Measurements from ENCODE around the gene TSPO2.

Gene TSPO2, protein sequence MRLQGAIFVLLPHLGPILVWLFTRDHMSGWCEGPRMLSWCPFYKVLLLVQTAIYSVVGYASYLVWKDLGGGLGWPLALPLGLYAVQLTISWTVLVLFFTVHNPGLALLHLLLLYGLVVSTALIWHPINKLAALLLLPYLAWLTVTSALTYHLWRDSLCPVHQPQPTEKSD

GRCh38 chr6:41042226-41043055 lies at the start of gene TSPO2:
Gene TSPO2, plus strand, starts transcription at chr6:41042467. Its CDS starts 519 bp downstream, at chr6:41042986.
- no peak for ATAC-seq
- TF ChIP-seq CSRNP3 (CRISPR knock-in tag; IDR thresholded peaks at IDR 0.05) (no peak), ZNF70 (CRISPR knock-in tag; IDR thresholded peaks at IDR 0.05) (no peak), TCF4 (CRISPR knock-in tag; IDR thresholded peaks at IDR 0.05; ENCODE audit: borderline replicate concordance) (no peak), ESRRG (CRISPR knock-in tag; IDR thresholded peaks at IDR 0.05) (no peak), BACH2 (CRISPR knock-in tag; IDR thresholded peaks at IDR 0.05; ENCODE audit: borderline replicate concordance) (no peak), ZNF8 (CRISPR knock-in tag; IDR thresholded peaks at IDR 0.05) (no peak), PPARA (CRISPR knock-in tag; IDR thresholded peaks at IDR 0.05; ENCODE audit: borderline replicate concordance) (no peak), ARNTL (CRISPR knock-in tag; IDR thresholded peaks at IDR 0.05; ENCODE audit: borderline replicate concordance, low read depth) (no peak), CREB5 (CRISPR knock-in tag; IDR thresholded peaks at IDR 0.05; ENCODE audit: low read depth) (no peak), OSR1 (CRISPR knock-in tag; IDR thresholded peaks at IDR 0.05) (no peak), CSDC2 (CRISPR knock-in tag; IDR thresholded peaks at IDR 0.05) (no peak)

DNA sequence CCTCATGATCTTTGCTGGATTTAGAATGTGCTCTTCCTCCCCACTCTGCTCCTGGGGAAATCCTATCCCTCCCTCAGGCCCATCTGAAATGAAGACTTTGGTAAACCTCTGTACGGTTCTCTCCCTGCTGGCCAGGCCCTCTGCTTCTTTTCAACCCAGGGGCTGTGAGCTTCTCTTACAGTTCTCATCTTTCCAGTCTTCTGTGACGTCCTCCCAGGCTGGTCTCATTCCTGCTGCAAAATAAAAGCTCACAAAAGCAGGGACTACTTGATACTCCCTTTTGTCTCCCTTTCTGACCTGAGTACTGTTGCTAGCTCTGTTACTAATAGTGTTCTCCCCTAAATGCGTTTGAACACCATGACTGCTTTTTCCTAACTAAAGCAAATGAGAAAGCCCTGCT lies 49.5 kb upstream of the TSPO2 start:
- TF ChIP-seq ZNF70 (CRISPR knock-in tag; IDR thresholded peaks at IDR 0.05) (no peak), ISL1 (CRISPR knock-in tag; IDR thresholded peaks at IDR 0.05) (no peak), TCF4 (CRISPR knock-in tag; IDR thresholded peaks at IDR 0.05; ENCODE audit: borderline replicate concordance) (no peak), CREB5 (CRISPR knock-in tag; IDR thresholded peaks at IDR 0.05; ENCODE audit: low read depth) (no peak), RARB (CRISPR knock-in tag; IDR thresholded peaks at IDR 0.05) (no peak), ZNF8 (CRISPR knock-in tag; IDR thresholded peaks at IDR 0.05) (no peak), ZC3H10 (CRISPR knock-in tag; IDR thresholded peaks at IDR 0.05) (no peak), CSRNP3 (CRISPR knock-in tag; IDR thresholded peaks at IDR 0.05) (no peak), PATZ1 (CRISPR knock-in tag; IDR thresholded peaks at IDR 0.05; ENCODE audit: borderline replicate concordance) (no peak), TSHZ2 (CRISPR knock-in tag; IDR thresholded peaks at IDR 0.05) (no peak), ZFP30 (CRISPR knock-in tag; IDR thresholded peaks at IDR 0.05) (no peak), TOX (CRISPR knock-in tag; IDR thresholded peaks at IDR 0.05; ENCODE audit: borderline replicate concordance) (no peak), GLIS3 (CRISPR knock-in tag; IDR thresholded peaks at IDR 0.05) (no peak), OSR1 (CRISPR knock-in tag; IDR thresholded peaks at IDR 0.05) (no peak), CSDC2 (CRISPR knock-in tag; IDR thresholded peaks at IDR 0.05) (no peak), BACH2 (CRISPR knock-in tag; IDR thresholded peaks at IDR 0.05; ENCODE audit: borderline replicate concordance) (no peak), ARNTL (CRISPR knock-in tag; IDR thresholded peaks at IDR 0.05; ENCODE audit: borderline replicate concordance, low read depth) (no peak), ESRRG (CRISPR knock-in tag; IDR thresholded peaks at IDR 0.05) (no peak)
- TF ChIP-seq, protein P1, sequence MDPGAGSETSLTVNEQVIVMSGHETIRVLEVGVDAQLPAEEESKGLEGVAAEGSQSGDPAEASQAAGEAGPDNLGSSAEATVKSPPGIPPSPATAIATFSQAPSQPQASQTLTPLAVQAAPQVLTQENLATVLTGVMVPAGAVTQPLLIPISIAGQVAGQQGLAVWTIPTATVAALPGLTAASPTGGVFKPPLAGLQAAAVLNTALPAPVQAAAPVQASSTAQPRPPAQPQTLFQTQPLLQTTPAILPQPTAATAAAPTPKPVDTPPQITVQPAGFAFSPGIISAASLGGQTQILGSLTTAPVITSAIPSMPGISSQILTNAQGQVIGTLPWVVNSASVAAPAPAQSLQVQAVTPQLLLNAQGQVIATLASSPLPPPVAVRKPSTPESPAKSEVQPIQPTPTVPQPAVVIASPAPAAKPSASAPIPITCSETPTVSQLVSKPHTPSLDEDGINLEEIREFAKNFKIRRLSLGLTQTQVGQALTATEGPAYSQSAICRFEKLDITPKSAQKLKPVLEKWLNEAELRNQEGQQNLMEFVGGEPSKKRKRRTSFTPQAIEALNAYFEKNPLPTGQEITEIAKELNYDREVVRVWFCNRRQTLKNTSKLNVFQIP (CRISPR knock-in tag; IDR thresholded peaks at IDR 0.05; ENCODE audit: borderline replicate concordance, low read depth) = no peak
- ATAC-seq = no peak
